Measurements from ENCODE around the gene RAD51B.

RAD51B gene

GRCh38 chr14:67908052-67908754 lies 88.6 kb downstream of the RAD51B start:
- DNase-seq: no peak

DNA sequence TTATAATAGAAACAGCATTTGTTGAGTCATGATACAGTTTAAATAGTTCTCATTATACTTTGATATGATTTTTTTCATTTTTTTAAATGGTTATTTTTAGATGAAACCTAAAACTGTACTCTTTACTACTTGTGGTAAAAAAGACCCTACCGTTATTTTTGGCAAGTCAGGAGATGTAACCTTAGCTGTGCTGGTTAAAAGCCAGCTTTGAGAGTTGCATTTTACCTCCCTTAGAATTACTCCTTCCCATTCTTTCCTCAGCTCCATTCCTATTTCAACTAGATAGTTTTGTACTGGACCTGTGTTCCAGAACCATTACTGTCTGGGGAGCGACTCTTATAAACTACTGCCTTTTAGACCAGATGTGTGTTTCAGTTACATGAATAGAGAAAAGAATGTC lies 92.0 kb downstream of the RAD51B start:
- no peak for DNase-seq

DNA sequence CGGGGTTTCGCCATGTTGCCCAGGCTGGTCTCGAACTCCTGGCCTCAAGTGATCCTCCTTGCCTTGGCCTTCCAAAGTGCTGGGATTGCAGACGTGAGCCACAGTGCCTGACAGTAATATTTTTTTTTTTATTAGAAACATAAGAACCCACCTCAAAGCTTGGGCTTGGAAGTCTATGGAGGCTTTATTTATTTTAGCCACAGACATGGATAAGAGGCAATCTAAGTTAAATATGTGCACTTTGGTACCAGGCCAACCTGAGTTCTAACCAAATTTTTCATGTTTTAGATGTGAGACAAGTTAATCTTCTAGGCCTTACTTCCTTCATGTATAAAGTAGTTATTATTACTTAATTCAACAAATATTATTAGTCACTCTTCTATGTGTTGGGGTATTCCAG lies 96.9 kb downstream of the RAD51B start:
- DNase-seq: no peak

- DNase-seq: no peak
Measured at GRCh38 chr14:67917006-67917405, 97.4 kb downstream of the RAD51B start.

GRCh38 chr14:67918838-67919237 lies 99.3 kb downstream of the RAD51B start:
- DNase-seq: no peak

GRCh38 chr14:67919259-67920032 lies 99.9 kb downstream of the RAD51B start:
- DNase-seq: no peak

- no peak for DNase-seq
Measured at GRCh38 chr14:67926821-67927220, 107.2 kb downstream of the RAD51B start.

DNA sequence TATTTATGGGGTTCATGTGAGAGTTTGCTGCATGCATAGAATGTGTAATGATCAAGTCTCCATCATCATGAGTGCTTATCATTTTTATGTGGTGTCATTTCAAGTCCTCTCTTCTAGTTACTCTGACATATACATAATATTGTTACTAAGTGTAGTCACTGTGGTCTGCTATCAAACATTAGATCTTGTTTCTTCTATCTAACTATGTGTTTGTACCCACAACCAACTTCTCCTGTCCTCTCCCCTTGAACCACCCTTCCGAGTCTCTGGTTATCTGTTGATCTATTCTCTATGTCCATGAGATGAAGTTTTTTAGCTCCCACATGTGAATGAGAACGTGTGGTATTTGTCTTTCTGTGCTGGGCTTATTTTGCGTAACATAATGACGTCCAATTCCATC lies 107.7 kb downstream of the RAD51B start:
- no peak for DNase-seq

- DNase-seq: no peak
Measured at GRCh38 chr14:67928375-67928774, 108.8 kb downstream of the RAD51B start.

DNA sequence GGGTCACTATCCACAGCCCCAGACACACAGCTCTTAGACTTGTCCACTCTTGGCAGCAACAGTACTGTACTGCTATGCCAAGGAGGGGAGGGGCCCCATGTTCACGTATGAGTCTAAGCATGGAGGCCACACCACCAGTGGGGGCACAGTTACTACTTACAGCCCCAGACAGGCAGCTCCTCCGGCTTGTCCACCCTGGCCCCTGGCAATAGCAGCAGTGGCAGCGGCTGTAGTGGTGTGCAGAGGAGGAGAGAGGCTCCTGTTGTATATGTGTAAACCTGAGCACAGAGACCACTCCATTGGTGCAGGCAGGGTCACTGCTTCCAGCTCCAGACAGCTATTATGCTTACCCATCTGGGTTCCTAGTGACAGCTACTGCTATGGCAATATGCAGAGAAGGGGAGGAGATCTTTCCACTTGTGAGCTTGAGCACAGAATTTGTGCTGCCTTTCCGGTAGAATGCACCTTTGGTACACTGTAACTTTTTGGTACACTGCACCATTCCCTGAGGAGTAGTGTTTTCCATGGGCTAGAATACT lies 113.2 kb downstream of the RAD51B start:
- DNase-seq: no peak

DNA sequence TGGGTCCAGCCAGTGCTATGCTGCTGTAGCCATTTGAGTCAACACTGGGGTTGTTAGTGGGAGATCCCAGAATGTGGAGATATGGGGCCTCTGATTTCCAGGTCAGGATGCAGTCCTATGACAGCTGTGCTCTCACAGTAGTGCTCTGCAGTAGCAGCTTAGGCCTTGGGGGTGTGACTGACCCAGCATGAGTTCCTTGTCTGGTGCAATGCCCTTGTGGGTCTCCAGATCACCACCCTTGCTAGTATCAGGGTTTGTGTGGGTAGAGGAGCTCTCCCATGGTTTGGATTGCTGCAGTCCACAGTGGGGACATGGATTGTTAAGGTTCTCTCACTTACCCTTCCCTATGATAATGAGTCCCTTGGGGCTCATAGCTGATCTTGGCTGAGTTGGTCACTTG lies 113.7 kb downstream of the RAD51B start:
- no peak for DNase-seq

- peak; percentile 75 for DNase-seq
Measured at GRCh38 chr14:67934087-67934486, 114.5 kb downstream of the RAD51B start.

GRCh38 chr14:67934862-67935261 lies 115.3 kb downstream of the RAD51B start:
- no peak for DNase-seq

DNA sequence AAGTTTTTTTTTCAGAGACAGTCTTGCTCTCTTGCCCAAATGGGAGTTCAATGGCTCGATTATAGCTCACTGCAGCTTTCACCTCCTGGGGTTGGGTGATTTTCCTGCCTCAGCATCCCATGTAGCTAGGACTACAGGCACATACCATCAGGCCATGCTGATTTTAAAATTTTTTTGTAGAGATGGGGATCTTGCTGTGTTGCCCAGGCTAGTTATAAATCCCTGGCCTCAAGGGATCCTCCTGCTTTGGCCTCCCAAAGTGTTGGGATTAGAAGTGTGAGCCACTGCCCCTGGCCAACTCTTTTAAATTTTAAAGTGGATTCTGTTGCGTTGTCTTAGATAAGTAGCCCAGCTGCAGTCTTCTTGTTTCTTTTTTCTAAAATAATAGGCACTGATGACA lies 115.8 kb downstream of the RAD51B start:
- DNase-seq: no peak

- DNase-seq: no peak
Measured at GRCh38 chr14:67938071-67938470, 118.5 kb downstream of the RAD51B start.

GRCh38 chr14:67940486-67941455 lies 121.2 kb downstream of the RAD51B start:
- DNase-seq: no peak

DNA sequence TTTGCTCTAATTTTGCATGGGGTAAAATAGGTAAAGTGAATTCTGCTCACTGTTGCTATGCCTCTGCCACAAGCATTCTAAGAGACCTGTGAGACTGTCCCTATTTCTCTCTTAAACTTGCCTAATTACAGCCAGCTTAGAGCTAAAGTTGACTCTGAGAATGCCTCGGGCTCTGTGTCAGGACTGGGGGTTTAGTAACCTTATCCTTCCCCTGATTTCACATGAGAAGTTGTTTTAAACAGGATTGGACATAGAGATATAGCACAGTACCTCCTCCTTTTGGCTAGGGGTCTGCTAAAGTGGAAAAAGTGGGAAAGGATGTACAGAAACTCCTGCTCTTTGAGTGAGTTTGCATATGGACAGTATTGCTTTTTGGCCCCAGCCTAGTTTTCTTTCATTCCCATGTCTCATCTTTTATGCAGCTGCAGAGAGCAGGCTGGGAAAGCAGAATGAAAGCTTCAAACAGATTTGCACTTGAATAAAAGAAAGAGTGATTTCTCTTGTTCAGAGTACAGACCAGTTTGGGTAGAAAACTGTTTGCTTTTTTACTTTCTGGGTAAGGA lies 122.0 kb downstream of the RAD51B start:
- no peak for DNase-seq

- DNase-seq: no peak
Measured at GRCh38 chr14:67942080-67942710, 122.6 kb downstream of the RAD51B start.

- DNase-seq: peak; percentile 74
Measured at GRCh38 chr14:67943947-67944346, 124.4 kb downstream of the RAD51B start.

DNA sequence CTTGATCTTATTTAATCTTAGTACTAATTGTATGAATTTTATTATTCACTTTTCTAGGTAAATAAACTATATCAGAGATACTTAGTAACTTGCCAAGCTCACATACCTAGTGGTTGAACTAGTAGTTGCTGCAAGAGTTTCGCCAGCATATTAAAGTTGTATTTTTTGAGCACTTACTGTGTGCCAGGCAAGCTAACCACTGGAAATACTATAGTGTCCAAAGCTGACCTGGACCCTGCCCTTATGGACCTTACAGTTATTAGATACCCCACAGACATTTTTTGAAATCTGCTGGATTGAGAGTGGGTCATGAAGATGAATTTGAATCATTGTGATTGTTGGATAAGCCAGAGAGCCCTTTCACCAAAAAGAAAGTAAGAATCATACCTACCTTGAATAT lies 125.0 kb downstream of the RAD51B start:
- no peak for DNase-seq

- no peak for DNase-seq
Measured at GRCh38 chr14:67949771-67950170, 130.2 kb downstream of the RAD51B start.

GRCh38 chr14:67950386-67950785 lies 130.8 kb downstream of the RAD51B start:
- DNase-seq: no peak
